ENCODE measurements around the gene XXYLT1.

GRCh38 chr3:195076981-195077610 is 193.9 kb downstream of the XXYLT1 start:
- TF ChIP-seq CTCF (IDR thresholded peaks at IDR 0.05) = no peak
- no peak for TF ChIP-seq POLR2A (IDR thresholded peaks at IDR 0.05)

All from adrenal gland (tissue), 5 donors.